GM12873 (cell line): ENCODE measurements around the gene RPUSD4.

Experiments used
- CTCF ChIP-seq: IDR thresholded peaks from 2 replicates; pipeline ENCODE4 v1.5.1; 2012; ENCODE audit warnings: low read depth, mild to moderate bottlenecking, moderate library complexity, low read length, control low read depth; ENCODE audit not compliant: insufficient read depth; ENCODE audit errors: missing control alignments

The RPUSD4 gene

DNA sequence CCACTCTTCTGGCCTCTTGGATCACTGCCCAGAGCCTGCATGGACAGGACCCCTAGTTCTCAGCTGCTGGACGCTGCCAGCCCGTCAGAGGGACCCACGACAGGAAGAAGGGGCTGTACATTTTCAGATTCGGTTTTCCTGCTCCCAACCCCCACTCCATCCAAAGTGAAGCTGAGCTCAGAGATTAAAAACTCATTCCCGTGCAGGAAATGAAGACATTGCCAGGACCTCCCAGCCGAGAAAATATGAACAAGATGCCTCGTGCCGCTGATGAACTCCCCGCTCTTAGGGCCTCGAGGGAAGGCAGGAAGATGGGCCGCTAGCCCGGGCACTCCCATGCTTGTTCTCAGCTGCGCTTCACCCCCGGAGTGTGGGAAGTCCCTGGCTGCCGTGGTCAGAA lies 36.1 kb downstream of the RPUSD4 start:
- no peak for TF ChIP-seq CTCF

DNA sequence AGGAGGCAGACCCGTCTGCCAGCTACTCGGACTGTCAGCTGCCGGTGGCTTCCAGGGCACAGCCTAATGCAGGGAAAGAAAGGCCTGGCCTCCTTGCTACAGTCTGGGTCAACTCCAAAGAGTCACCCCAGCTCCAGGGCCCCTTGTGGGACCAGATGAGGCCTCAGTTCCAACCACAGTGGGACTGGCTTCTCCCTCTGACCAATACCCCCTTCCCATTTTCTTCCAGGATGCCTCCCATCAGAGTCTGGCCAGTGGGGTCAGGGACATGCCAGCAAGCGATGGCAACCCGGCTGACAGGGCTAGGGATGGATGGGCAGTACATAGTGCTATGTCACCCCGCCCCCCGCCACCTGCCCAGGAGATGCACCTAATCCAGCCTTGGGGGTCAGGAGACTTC lies 36.6 kb downstream of the RPUSD4 start:
- no peak for TF ChIP-seq CTCF

DNA sequence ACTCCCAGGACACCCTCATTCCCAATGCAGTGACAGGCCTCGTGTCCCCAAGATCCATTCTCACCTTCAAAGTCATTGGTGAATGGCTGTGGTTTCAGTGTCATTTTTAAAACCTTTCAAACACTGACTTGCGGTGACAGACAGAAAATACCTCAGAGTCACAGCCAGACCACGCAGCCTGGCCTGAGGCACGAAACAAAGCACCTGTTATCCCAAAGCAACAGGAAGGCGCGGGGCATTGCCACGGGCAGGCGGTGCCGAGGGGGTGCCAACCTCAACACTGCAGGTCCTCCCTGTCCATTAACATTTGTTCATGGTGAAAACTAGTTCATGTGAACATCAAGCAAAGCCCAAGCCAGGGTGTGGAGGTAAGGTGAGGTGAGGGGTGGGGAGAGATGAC lies 38.2 kb downstream of the RPUSD4 start:
- TF ChIP-seq CTCF: no peak

DNA sequence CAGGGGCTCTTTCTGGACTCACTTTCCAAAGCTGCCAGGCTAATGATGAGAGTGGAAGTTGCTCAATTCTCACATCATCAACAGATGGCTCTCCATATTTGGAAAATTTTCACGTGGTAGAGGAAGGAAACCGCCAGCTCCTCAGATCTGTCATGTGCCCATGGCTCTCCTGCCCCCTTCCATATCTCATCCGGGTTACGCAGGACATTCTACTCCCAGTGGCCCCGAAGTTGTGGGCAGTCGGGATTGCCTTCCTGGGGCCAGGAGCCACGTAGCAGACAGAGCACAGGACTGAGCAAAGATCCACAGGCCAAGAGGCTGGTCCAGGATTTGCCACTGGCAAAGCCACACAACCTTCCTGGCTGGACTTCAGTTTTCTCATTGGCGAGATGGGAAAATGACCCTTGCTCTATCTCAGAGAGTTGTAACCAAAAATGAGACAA lies 38.8 kb downstream of the RPUSD4 start:
- no peak for TF ChIP-seq CTCF

DNA sequence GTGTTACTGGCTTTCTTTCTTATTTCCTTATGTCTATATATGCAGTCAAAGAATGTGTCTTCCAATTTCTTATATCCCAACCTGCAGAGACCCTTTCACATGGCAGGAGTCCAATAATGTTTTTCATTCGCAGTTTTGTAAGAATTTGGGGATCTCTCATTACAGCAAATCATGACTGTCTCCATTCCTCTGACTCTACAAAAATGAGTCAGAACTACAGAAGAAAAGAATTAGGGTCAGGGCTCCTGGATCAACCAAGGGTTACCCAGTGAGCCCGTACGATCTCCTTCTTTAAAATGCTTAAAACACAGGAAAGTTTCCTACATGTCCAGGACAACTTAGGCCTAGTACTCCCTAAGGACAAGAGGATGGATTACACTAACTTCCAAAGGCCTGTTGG lies 42.2 kb downstream of the RPUSD4 start:
- TF ChIP-seq CTCF: no peak

DNA sequence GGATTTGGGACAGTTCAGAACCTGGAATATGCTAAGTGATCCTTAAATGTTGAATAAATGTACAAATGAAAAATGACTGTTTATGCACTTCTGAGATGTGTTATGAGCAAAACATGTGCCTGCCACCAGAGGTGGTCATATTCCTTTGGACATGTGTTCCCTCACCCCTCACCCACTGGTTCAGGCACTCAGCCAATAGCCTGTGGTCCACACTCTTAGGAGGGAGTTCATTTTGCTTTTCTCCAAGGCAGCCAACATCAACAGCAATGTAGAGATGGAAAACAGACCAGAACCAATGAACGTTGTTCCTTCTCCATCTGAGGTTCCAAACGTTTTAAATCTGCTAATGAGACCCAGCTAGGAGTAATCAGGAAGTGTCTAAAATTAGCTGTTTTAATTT lies 44.0 kb downstream of the RPUSD4 start:
- no peak for TF ChIP-seq CTCF

DNA sequence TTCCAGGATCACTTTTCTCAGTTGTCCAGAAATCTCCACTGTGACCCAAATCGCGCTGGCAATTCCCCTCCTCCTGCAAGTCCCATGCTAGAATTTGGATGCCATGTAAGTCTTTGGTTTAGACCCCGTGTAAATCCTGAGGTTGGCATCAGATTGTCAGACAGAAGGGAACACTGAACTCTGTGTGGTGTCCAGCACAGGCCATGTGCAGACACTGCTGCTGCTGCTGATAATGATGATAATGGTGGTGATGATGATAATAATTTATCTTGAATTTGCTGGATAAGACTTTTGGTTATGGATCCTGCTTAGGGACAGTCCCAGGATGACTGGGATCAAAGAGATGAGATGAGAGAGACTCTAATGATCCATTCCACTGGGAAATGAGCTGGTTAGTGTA lies 45.0 kb downstream of the RPUSD4 start:
- no peak for TF ChIP-seq CTCF
